ENCODE results near the gene PLPPR2. TPM values are rescaled to one million over a fixed set of nuclear protein-coding genes. Genes with fewer than 3 reads are reported as not detected.

The PLPPR2 gene
- polyA plus RNA-seq, 3 donors, result 35.0 to 99.4 (median 45.5) TPM

- intact Hi-C loops (cut with micrococcal nuclease), result no loop called here
- H3K9me3 Mint-ChIP-seq, result no peaks in the 10 kb centered on the region
- Histone ChIP-seq H3K79me2 (ENCODE audit: insufficient read depth, low read length) (no peaks in the 10 kb centered on the region), H3K27me3 (ENCODE audit: control insufficient read depth in 2 of 2, insufficient read depth in 2 of 2, low read length in 2 of 2) (no peaks in the 10 kb centered on the region), H3K4me2 (replicated peaks; ENCODE audit: extremely low read depth, low read length, poor library complexity, severe bottlenecking) (no peak overlapping the region), H3K4me3 (replicated peaks in 1 of 3; ENCODE audit: low read depth in 2 of 3, low read length in 3 of 3) (no peak overlapping the region), H4K20me1 (ENCODE audit: insufficient read depth, low read length) (peaks cover 59% of the 10 kb centered on the region), H3K9me3 (replicated peaks in 1 of 2; ENCODE audit: control insufficient read depth in 1 of 2, insufficient read depth in 1 of 2, low read length in 2 of 2) (no peaks in the 10 kb centered on the region), H3K36me3 (replicated peaks in 1 of 2; ENCODE audit: control insufficient read depth in 1 of 2, insufficient read depth in 2 of 2, low read length in 2 of 2) (peaks cover 64 to 78% of the 10 kb centered on the region in 2 donors), H3K4me1 (ENCODE audit: control insufficient read depth in 1 of 2, insufficient read depth in 2 of 2, low read length in 2 of 2) (no peaks in the 10 kb centered on the region), H3K27ac (ENCODE audit: low read depth in 1 of 2, low read length in 2 of 2) (no peak overlapping the region), H2AFZ (ENCODE audit: insufficient read depth, low read depth, low read length, poor library complexity, severe bottlenecking) (no peak overlapping the region), H3K9ac (ENCODE audit: insufficient read depth, low read length, poor library complexity, severe bottlenecking) (no peak overlapping the region)
- peaks cover 0 to 2% (median 1%) of the 10 kb centered on the region in 3 donors for H3K27me3 Mint-ChIP-seq (ENCODE audit: low read depth in 3 of 3)
- peaks cover 7% of the 10 kb centered on the region for H3K4me1 Mint-ChIP-seq
- H3K36me3 Mint-ChIP-seq, result peaks cover 63 to 88% of the 10 kb centered on the region in 2 donors
- H3K4me3 Mint-ChIP-seq, result no peak overlapping the region
- no peak for DNase-seq
- peak overlapping the region in 1 of 7 donors; percentile 33 for H3K27ac Mint-ChIP-seq
- WGBS (ENCODE audit: insufficient coverage), result 99% methylated on average over 10 of the region's 10 CpGs
- TF ChIP-seq CTCF (IDR thresholded peaks at IDR 0.05), result no peak
Measured at GRCh38 chr19:11363881-11364280, 8.6 kb downstream of the PLPPR2 start.

GRCh38 chr19:11364296-11364904, 9.2 kb downstream of the PLPPR2 start:
- no peaks in the 10 kb centered on the region for H3K4me1 ChIP-seq (ENCODE audit: control insufficient read depth in 1 of 2, insufficient read depth in 2 of 2, low read length in 2 of 2)
- H4K20me1 ChIP-seq (ENCODE audit: insufficient read depth, low read length), result peaks cover 54% of the 10 kb centered on the region
- no peaks in the 10 kb centered on the region for H3K27me3 ChIP-seq (ENCODE audit: control insufficient read depth in 2 of 2, insufficient read depth in 2 of 2, low read length in 2 of 2)
- intact Hi-C loops (cut with micrococcal nuclease), result no loop called here
- no peak overlapping the region for H3K27ac ChIP-seq (ENCODE audit: low read depth in 1 of 2, low read length in 2 of 2)
- no peaks in the 10 kb centered on the region for H3K9me3 ChIP-seq (replicated peaks in 1 of 2; ENCODE audit: control insufficient read depth in 1 of 2, insufficient read depth in 1 of 2, low read length in 2 of 2)
- Mint-ChIP-seq H3K36me3 (peaks cover 61 to 85% of the 10 kb centered on the region in 2 donors), H3K4me1 (peaks cover 2% of the 10 kb centered on the region), H3K4me3 (no peak overlapping the region), H3K27ac (peak overlapping the region in 2 of 7 donors; percentile 14 to 19), H3K27me3 (ENCODE audit: low read depth in 3 of 3) (no peaks in the 10 kb centered on the region), H3K9me3 (no peaks in the 10 kb centered on the region)
- no peak for DNase-seq
- H3K4me3 ChIP-seq (replicated peaks in 1 of 3; ENCODE audit: low read depth in 2 of 3, low read length in 3 of 3), result no peak overlapping the region
- H3K36me3 ChIP-seq (replicated peaks in 1 of 2; ENCODE audit: control insufficient read depth in 1 of 2, insufficient read depth in 2 of 2, low read length in 2 of 2), result peaks cover 63 to 73% of the 10 kb centered on the region in 2 donors
- H3K4me2 ChIP-seq (replicated peaks; ENCODE audit: extremely low read depth, low read length, poor library complexity, severe bottlenecking), result no peak overlapping the region
- no peak overlapping the region for H2AFZ ChIP-seq (ENCODE audit: insufficient read depth, low read depth, low read length, poor library complexity, severe bottlenecking)
- no peak for TF ChIP-seq CTCF (IDR thresholded peaks at IDR 0.05)
- H3K9ac ChIP-seq (ENCODE audit: insufficient read depth, low read length, poor library complexity, severe bottlenecking), result no peak overlapping the region
- H3K79me2 ChIP-seq (ENCODE audit: insufficient read depth, low read length), result no peaks in the 10 kb centered on the region
- WGBS (ENCODE audit: insufficient coverage), result over 99% methylated on average over 21 of the region's 28 CpGs
